GM18873 (cell line): ENCODE data around the gene KRT222.

Experiments used
- ATAC-seq: cut with Tn5 transposase; IDR thresholded peaks from one replicate; pipeline ENCODE4 v1.9.1; 2021; ENCODE audit warnings: mild to moderate bottlenecking, moderate library complexity, moderate number of reproducible peaks; ENCODE audit not compliant: unreplicated experiment, low FRiP score

Gene KRT222

DNA sequence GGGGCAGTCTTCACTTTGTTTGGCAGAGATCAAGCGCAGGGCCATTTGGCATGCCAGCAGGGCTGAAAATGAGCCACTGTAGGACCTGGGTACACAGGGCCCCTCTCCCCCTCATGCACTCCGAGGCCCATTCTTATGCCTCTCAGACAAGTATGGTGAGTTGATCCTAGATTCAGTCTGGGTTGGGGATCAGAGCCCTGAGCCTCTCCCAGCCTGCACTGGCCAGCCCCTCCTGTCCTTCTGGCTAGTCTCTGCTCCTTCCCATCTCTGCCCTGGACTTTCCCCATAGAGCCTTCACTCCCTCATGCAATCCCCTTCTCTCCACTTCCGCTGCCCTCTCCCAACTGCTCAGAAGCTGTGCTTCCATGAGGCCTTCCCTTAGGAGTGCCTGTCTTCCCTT, 48.4 kb downstream of the KRT222 start:
- ATAC-seq, result no peak

DNA sequence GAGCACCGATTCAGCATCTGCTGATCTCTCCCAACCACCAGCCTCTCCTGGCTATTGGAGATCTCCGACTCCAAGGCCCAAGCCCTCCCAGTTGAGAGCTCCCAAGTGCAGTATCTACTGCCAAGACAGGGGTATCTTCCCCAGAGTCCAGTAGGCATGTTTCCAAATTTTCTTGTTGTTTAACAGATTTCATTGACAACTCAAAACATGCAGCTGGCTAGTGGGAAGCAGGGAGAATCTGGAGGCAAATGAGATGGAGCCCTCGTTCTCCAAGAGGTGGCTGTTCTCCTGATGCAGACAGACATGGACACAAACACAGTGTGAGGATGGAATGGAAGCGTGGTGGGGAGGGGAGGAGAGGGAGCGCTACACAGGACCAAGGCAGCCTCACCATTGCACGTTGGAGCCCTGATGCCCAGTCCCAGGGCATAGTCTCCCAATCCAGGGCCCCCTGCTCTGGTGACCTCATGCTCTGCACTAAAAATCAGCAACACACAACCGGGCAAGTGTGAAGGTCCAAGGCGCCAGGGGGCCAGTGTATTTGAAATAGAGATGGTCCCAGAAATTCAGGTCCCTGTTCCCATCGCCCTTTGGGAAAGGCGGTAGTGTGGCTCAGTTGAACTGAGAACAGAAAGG, 49.0 kb downstream of the KRT222 start:
- ATAC-seq, result no peak

DNA sequence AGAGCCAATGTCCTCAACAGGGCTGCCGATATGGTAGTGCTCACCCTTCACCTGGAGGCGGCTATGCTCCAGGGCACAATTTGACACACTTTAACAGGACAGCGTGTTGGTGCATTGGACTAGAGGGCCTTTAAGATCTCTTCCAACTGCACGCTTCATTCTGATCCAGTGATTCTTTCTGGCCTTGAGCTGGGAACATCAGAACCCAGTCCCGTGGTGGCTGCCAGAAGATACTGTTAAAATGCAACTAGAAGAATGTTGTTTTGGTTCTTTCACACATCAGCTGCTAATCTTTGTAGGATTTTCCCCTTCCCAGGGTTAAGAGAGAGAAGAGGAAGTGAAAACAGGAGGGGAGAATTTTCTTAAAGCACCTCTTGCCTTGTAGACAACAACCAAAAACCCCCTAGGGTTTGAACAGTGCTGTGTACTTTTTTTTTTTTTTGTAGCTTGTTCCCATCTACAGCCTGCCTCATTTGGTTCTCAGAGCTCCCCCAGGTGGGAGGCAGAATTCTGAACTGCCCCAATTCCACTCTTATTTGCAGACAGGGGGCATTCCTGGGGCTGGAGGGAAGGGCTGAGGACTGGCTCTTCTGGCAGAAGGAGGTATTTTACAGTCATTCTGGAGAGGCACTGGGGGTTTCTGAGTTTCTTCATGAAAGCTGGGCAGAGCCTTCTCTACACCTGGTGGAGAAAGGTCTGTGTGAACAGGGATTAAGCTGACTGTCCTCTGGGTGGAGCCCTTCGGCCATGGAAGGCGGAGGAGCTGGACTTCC, 49.7 kb downstream of the KRT222 start:
- ATAC-seq, result peak; percentile 60

DNA sequence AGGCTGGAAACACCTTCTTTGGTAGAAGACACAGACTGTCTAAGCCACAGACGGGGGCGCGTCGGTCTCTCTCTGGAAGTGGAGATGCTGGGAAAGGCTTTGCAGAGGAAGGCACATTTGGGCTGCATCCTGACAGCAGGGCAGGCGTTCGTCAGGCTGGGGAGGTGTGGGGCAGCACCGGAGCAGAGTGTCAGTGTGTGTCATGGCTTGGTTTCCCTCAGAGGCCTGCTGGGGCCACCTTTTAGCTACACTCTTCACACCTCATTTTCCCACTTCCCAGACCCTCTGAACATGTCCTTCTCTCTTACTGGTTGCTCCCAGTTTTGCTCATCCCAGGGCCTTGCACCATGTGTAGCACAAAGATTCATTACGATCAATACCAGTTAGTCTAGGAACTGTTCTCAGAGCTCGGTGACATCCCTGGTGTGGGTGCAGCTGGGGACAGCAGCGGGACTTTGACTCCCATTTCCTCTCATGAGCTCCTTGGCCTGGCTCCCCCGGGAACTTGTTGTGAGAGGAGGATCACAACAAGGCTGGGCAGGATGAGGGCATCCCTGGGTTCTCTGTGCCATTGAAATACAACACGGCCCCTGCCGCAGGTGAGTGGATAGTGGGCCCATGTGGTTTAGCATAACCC, 50.4 kb downstream of the KRT222 start:
- ATAC-seq, result no peak

DNA sequence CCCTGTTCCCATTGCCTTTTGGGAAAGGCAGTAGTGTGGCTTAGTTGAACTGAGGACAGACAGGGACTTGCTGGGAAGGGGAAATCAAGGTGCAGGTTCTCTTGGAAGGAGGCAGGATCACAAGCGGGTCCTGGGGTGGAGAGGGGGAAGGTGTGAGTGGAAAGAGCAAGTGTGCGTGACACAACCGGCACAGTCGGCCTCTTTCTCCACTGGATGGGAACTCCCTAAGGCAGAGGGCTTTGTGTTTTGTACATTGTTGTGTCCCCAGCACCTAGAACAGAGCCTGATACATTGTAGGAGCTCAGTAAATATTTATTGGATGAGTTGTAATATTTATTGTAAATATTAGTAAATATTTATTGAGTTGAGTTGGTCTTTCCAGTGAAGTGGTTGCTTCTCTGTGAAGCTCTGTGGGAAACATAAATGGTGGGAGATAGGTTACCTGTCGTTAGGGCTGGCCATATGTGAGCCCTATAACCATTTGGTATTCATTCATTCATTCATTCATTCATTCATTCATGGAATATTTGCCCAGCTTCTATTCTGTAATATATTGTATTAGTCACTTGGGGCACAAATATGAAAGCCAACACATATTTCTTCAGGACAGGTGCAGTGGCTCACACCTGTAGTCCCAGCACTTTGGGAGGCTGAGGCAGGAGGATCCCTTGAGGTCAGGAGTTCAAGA, 51.4 kb downstream of the KRT222 start:
- no peak for ATAC-seq

DNA sequence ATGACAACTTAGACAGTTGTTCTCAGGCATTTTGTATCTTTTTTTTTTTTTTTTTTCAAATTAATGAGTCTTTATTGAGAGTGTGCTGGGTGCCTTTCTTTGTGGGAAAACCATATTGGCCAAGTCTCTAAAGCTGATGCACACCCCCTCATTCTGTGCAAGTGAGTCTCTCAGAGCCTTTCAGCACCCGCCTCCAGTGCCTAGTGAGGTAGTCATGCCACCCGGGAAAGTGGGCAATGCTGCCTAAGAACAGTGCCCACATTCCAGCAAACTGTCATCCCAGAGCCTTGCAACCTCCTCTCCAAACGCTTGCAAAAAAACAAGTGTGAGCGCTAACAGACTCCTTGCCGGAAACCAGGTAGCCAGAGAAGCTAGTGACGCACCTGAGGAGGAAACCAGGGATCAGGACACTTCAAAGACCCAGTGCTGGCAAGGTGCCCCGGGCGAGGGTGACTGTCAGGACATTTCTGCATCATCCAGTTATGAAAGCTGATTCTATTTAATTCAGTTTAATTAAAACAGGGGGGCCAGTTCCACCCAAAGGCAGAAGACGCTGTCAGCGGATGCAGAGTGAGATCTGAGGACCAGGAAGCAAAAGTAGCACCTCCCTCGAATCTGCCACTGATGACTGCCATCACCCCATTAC, 52.3 kb downstream of the KRT222 start:
- ATAC-seq, result no peak

DNA sequence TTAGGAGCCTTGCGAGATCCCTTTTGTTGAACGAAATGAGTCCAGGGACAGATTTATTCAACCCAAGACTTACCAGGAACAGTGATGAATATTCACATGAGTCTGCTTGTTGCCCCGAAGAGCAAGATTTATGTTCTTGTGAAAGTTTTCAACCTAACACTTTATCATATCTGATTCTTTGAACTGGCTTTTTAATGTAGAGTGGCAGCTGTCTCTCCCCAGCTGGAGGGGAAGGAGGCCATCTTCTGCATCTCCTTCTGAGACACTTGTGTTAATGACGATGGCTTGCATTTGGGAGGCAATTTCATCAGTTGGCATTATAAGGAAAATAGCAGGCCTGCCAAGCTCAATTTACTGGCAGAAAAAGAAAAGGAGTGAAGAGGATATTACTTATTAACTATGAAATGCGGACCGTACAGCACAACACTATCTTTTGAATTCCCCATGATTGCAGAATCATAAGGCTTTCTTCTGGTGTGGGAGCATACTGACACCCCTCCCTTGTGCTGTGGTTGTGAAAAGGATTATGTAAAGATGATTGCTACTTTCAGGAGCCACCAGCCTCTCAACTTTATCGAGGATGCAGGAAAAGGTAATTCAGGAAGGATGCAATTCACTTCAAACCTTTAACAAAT, 53.0 kb downstream of the KRT222 start:
- ATAC-seq, result no peak

DNA sequence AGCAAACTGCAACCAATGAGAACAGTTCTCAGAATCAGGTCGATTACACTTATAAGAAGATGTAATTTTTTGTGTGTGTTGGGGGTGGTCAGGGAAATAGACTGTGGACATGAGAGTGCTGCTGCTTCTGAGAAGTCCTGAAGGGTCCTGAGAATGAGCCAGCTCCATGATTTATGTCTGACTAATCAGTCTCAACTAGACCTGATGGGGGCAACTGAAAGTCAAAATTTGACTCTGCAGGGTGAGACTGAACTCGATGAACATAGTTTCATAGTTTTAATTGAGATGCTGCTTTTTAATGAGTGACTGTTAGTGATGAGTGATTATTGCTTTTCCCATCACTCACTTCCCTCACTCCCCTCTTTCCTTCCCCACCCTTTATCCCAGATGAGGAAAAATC, 54.6 kb downstream of the KRT222 start:
- ATAC-seq, result no peak

DNA sequence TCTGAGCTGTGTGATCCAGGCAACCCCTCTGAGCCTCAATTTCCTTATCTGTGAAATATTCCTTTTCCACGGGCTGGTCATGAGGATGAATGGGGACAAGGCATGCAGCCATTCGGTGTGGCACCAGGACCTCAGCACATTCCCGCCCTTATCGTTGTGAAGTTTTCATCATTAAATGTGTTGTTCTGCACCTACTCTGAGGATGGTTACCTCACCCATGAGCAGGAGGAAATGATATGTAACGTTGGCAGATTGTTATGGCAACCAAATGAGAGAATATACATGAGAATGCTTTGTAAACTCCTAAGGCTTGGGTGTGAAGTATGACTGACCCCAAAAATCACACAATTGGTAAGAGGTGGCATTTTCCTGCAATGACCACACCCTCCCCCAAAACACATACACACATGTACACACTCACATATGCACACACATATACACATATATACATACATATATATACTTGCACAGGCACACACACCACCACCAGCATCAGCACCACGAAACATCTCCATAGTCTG, 56.9 kb downstream of the KRT222 start:
- ATAC-seq, result no peak

DNA sequence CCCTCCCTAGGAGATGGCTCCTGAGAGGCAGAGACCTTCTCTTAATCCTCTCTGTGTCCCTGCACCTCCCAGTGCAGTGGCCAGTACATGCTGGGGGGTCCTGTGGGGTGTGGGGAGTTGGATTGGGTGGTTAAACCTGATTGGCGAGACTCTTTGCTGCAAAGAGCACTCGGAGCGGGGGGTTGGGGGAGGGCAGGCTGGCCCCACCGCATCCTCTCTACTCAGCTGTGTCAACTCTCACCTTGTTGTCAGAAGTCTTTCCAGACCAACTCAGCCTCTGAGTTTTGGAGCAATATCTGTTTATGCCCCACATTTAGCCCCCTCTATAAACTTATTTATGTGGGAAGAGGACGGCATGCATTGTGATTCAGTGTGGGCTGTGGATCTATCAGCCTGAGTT, 57.3 kb downstream of the KRT222 start:
- no peak for ATAC-seq

DNA sequence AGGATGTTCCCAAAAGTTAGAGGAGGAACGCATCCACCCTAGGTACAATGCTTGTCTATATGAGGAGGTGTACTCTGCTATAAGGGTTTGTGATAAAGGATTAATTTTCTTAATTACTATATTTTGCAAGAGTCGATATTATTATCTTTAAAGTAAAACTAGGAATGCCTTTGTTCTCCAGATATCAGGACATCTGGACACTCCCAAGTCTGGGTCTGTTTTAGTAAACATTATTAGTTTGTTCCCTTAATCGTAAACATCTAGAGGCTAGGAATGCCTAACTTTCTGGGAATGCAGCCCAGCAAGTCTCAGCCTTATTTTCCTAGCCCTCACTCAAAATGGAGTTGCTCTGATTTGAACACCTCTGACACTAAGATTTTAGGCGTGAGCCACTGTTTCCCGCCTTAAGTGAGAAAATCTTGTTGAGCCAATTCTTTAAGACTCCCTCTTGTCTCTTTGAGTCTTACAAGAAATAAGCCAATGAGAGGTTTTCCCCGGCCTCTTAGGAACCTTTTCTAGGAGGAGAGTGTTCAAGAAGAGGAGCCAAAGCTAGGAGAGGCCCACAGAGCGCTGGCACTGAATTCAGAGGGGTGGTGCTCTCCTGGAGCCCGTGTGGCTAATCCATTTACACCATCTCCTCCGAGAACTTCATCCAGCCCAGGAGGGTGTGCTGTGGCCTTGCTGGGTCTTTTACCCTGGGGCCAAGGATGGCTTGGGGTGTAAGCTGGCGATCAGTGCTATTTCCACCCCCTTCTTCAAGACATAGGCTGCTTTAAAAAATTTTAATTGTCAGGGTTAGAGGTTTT, 58.2 kb downstream of the KRT222 start:
- ATAC-seq, result no peak

DNA sequence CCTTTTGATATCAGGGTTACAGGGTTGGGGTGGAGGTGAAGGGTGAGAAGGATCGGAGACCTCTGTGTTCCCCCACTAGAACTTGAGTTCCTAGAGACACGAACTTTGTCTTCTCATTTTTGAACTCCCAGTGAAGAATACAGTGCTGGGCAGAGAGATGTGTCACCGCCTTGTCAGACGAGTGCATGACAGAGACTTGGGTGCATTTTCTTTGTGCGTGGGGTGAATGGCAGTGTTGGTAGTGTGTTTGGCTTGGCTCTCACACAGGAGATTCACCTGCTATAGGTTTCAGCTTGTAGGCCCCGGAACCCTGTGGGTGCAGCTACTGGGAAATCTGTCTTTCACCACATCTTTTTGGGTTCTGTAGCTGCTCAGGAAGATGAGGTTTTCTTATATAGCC, 59.7 kb downstream of the KRT222 start:
- ATAC-seq, result no peak
